ENCODE results near the gene C6orf132.

Gene C6orf132

GRCh38 chr6:42110683-42111082, 31.7 kb downstream of the C6orf132 start:
- H3K9me3 ChIP-seq (ENCODE audit: insufficient read depth, low read length), result no peaks in the 10 kb centered on the region
- no peak overlapping the region for H2AFZ ChIP-seq (ENCODE audit: low read depth, low read length)
- H3K36me3 ChIP-seq (replicated peaks; ENCODE audit: low read depth, low read length), result no peaks in the 10 kb centered on the region
- peaks cover 36% of the 10 kb centered on the region for H3K27me3 ChIP-seq (ENCODE audit: low read depth, low read length)
- no peaks in the 10 kb centered on the region for H3K79me2 ChIP-seq (ENCODE audit: low read length)
- H3K4me3 ChIP-seq (ENCODE audit: low read length), result no peak overlapping the region
- TF ChIP-seq EZH2phosphoT487 (IDR thresholded peaks at IDR 0.05; ENCODE audit: low read depth) (no peak), CTCF (IDR thresholded peaks at IDR 0.05; ENCODE audit: low read depth, low read length) (no peak)
- no peak overlapping the region for H3K27ac ChIP-seq (ENCODE audit: low read length)
- no peaks in the 10 kb centered on the region for H4K20me1 ChIP-seq (ENCODE audit: insufficient read depth, low read length)
- H3K4me2 ChIP-seq (ENCODE audit: low read length), result no peak overlapping the region
- no peak overlapping the region for H3K9ac ChIP-seq (ENCODE audit: low read length)
- no peaks in the 10 kb centered on the region for H3K4me1 ChIP-seq (ENCODE audit: low read length)

GRCh38 chr6:42108071-42108470, 34.3 kb downstream of the C6orf132 start:
- H3K27me3 ChIP-seq (ENCODE audit: low read depth, low read length), result peaks cover 35% of the 10 kb centered on the region
- no peaks in the 10 kb centered on the region for H3K36me3 ChIP-seq (replicated peaks; ENCODE audit: low read depth, low read length)
- no peak overlapping the region for H2AFZ ChIP-seq (ENCODE audit: low read depth, low read length)
- TF ChIP-seq EZH2phosphoT487 (IDR thresholded peaks at IDR 0.05; ENCODE audit: low read depth) (no peak), CTCF (IDR thresholded peaks at IDR 0.05; ENCODE audit: low read depth, low read length) (no peak)
- H3K4me1 ChIP-seq (ENCODE audit: low read length), result peaks cover 14% of the 10 kb centered on the region
- H3K4me2 ChIP-seq (ENCODE audit: low read length), result no peak overlapping the region
- H3K27ac ChIP-seq (ENCODE audit: low read length), result no peak overlapping the region
- no peak overlapping the region for H3K4me3 ChIP-seq (ENCODE audit: low read length)
- H3K9me3 ChIP-seq (ENCODE audit: insufficient read depth, low read length), result no peaks in the 10 kb centered on the region
- no peaks in the 10 kb centered on the region for H3K79me2 ChIP-seq (ENCODE audit: low read length)
- no peak overlapping the region for H3K9ac ChIP-seq (ENCODE audit: low read length)
- no peaks in the 10 kb centered on the region for H4K20me1 ChIP-seq (ENCODE audit: insufficient read depth, low read length)

GRCh38 chr6:42106112-42107023, 36.1 kb downstream of the C6orf132 start:
- no peak overlapping the region for H3K4me3 ChIP-seq (ENCODE audit: low read length)
- H3K79me2 ChIP-seq (ENCODE audit: low read length), result no peaks in the 10 kb centered on the region
- H3K4me2 ChIP-seq (ENCODE audit: low read length), result no peak overlapping the region
- H3K27ac ChIP-seq (ENCODE audit: low read length), result no peak overlapping the region
- H4K20me1 ChIP-seq (ENCODE audit: insufficient read depth, low read length), result no peaks in the 10 kb centered on the region
- H3K36me3 ChIP-seq (replicated peaks; ENCODE audit: low read depth, low read length), result no peaks in the 10 kb centered on the region
- no peak overlapping the region for H3K9ac ChIP-seq (ENCODE audit: low read length)
- TF ChIP-seq EZH2phosphoT487 (IDR thresholded peaks at IDR 0.05; ENCODE audit: low read depth) (no peak), CTCF (IDR thresholded peaks at IDR 0.05; ENCODE audit: low read depth, low read length) (no peak)
- peaks cover 25% of the 10 kb centered on the region for H3K27me3 ChIP-seq (ENCODE audit: low read depth, low read length)
- peaks cover 14% of the 10 kb centered on the region for H3K4me1 ChIP-seq (ENCODE audit: low read length)
- no peaks in the 10 kb centered on the region for H3K9me3 ChIP-seq (ENCODE audit: insufficient read depth, low read length)
- H2AFZ ChIP-seq (ENCODE audit: low read depth, low read length), result no peak overlapping the region

- TF ChIP-seq EZH2phosphoT487 (IDR thresholded peaks at IDR 0.05; ENCODE audit: low read depth), result no peak
- TF ChIP-seq CTCF (IDR thresholded peaks at IDR 0.05; ENCODE audit: low read depth, low read length), result no peak
- H3K36me3 ChIP-seq (replicated peaks; ENCODE audit: low read depth, low read length), result no peaks in the 10 kb centered on the region
- H3K4me3 ChIP-seq (ENCODE audit: low read length), result no peak overlapping the region
- H3K9me3 ChIP-seq (ENCODE audit: insufficient read depth, low read length), result no peaks in the 10 kb centered on the region
- H3K27ac ChIP-seq (ENCODE audit: low read length), result no peak overlapping the region
- H3K4me1 ChIP-seq (ENCODE audit: low read length), result peaks cover 14% of the 10 kb centered on the region
- H4K20me1 ChIP-seq (ENCODE audit: insufficient read depth, low read length), result no peaks in the 10 kb centered on the region
- no peak overlapping the region for H2AFZ ChIP-seq (ENCODE audit: low read depth, low read length)
- H3K9ac ChIP-seq (ENCODE audit: low read length), result no peak overlapping the region
- peak overlapping the region; percentile 90 for H3K4me2 ChIP-seq (ENCODE audit: low read length)
- H3K27me3 ChIP-seq (ENCODE audit: low read depth, low read length), result peaks cover 23% of the 10 kb centered on the region
- no peaks in the 10 kb centered on the region for H3K79me2 ChIP-seq (ENCODE audit: low read length)
Observed at GRCh38 chr6:42105709-42106108, 36.7 kb downstream of the C6orf132 start.
